ENCODE results near the gene CNGA1.

The CNGA1 gene

GRCh38 chr4:48016141-48017107 lies at the start of gene CNGA1, which contains the start of gene NIPAL1:
Gene CNGA1, minus strand, starts transcription at chr4:48016681. Its CDS starts 63,992 bp downstream, at chr4:47952689.
Gene NIPAL1, plus strand, starts transcription at chr4:48016772. Its CDS starts 68 bp downstream, at chr4:48016840.
- peak; percentile 24 for DNase-seq

- DNase-seq: no peak
Observed at GRCh38 chr4:48065587-48066052, 49.1 kb upstream of the CNGA1 start.

GRCh38 chr4:48064349-48064748 lies 47.9 kb upstream of the CNGA1 start:
- no peak for DNase-seq

GRCh38 chr4:48058617-48059530 lies 42.4 kb upstream of the CNGA1 start:
- DNase-seq: no peak

GRCh38 chr4:48051078-48051477 lies 34.6 kb upstream of the CNGA1 start:
- no peak for DNase-seq

GRCh38 chr4:48049483-48049882 lies 33.0 kb upstream of the CNGA1 start:
- no peak for DNase-seq

GRCh38 chr4:48047896-48048295 lies 31.4 kb upstream of the CNGA1 start:
- no peak for DNase-seq

- no peak for DNase-seq
Observed at GRCh38 chr4:48047421-48047844, 31.0 kb upstream of the CNGA1 start.

GRCh38 chr4:48046059-48046458 lies 29.6 kb upstream of the CNGA1 start:
- no peak for DNase-seq

GRCh38 chr4:48044298-48044697 lies 27.8 kb upstream of the CNGA1 start:
- DNase-seq: no peak

- DNase-seq: no peak
Observed at GRCh38 chr4:48043504-48043903, 27.0 kb upstream of the CNGA1 start.

GRCh38 chr4:48042979-48043461 lies 26.5 kb upstream of the CNGA1 start:
- no peak for DNase-seq

- no peak for DNase-seq
Observed at GRCh38 chr4:48041535-48042137, 25.2 kb upstream of the CNGA1 start.

- no peak for DNase-seq
Observed at GRCh38 chr4:48039561-48039960, 23.1 kb upstream of the CNGA1 start.

- no peak for DNase-seq
Observed at GRCh38 chr4:48038666-48039065, 22.2 kb upstream of the CNGA1 start.

- DNase-seq: no peak
Observed at GRCh38 chr4:48037117-48037462, 20.6 kb upstream of the CNGA1 start.

GRCh38 chr4:48035952-48036351 lies 19.5 kb upstream of the CNGA1 start:
- no peak for DNase-seq

- DNase-seq: peak; percentile 14
Observed at GRCh38 chr4:48033825-48034413, 17.4 kb upstream of the CNGA1 start.

GRCh38 chr4:48033412-48033811 lies 16.9 kb upstream of the CNGA1 start:
- DNase-seq: no peak

- no peak for DNase-seq
Observed at GRCh38 chr4:48032721-48033120, 16.2 kb upstream of the CNGA1 start.

GRCh38 chr4:48031802-48032525 lies 15.5 kb upstream of the CNGA1 start:
- DNase-seq: no peak

GRCh38 chr4:48030470-48030869 lies 14.0 kb upstream of the CNGA1 start:
- no peak for DNase-seq
